ENCODE measurements around the gene LMOD1. TPM values are rescaled to one million over a fixed set of nuclear protein-coding genes. Genes with fewer than 3 reads are reported as not detected.
"Not testable (repeated sequence)": the region's sequence is repeated elsewhere in the genome, so short reads cannot be mapped to it uniquely, and the experiment has no call there.

LMOD1 gene
- total RNA-seq, 2 donors from 2014 or later: 638 to 761 TPM

- no peak for ATAC-seq (ENCODE audit: insufficient number of reproducible peaks, low FRiP score, low read depth)
- Histone ChIP-seq H3K4me1 (ENCODE audit: control insufficient read depth in 1 of 2, low read depth in 2 of 2) (peaks cover 67 to 93% of the 10 kb centered on the region in 2 donors), H3K9me3 (no peaks in the 10 kb centered on the region), H3K27ac (peak overlapping the region; percentile 97 to 99), H3K4me3 (no peak overlapping the region), H3K36me3 (peaks cover 24% of the 10 kb centered on the region), H3K27me3 (replicated peaks; ENCODE audit: insufficient read depth) (no peaks in the 10 kb centered on the region)
- DNase-seq (ENCODE audit: low spot score): no peak
- no peak for TF ChIP-seq CTCF (IDR thresholded peaks at IDR 0.05)
These were observed 41.0 kb downstream of the LMOD1 start for GRCh38 chr1:201905234-201905890.

GRCh38 chr1:201904579-201904978 is 41.8 kb downstream of the LMOD1 start:
- Histone ChIP-seq H3K9me3 (no peaks in the 10 kb centered on the region), H3K4me1 (ENCODE audit: control insufficient read depth in 1 of 2, low read depth in 2 of 2) (peaks cover 71 to 93% of the 10 kb centered on the region in 2 donors), H3K4me3 (no peak overlapping the region), H3K27me3 (replicated peaks; ENCODE audit: insufficient read depth) (no peaks in the 10 kb centered on the region), H3K27ac (peak overlapping the region; percentile 97 to 99), H3K36me3 (peaks cover 26% of the 10 kb centered on the region)
- peak; percentile 63 for DNase-seq (ENCODE audit: low spot score)
- peak; percentile 62 for ATAC-seq (ENCODE audit: insufficient number of reproducible peaks, low FRiP score, low read depth)
- TF ChIP-seq CTCF (IDR thresholded peaks at IDR 0.05): no peak

- peak; percentile 54 for DNase-seq (ENCODE audit: low spot score)
- Histone ChIP-seq H3K27me3 (replicated peaks; ENCODE audit: insufficient read depth) (no peaks in the 10 kb centered on the region), H3K9me3 (no peaks in the 10 kb centered on the region), H3K4me3 (no peak overlapping the region), H3K36me3 (peaks cover 29% of the 10 kb centered on the region), H3K4me1 (ENCODE audit: control insufficient read depth in 1 of 2, low read depth in 2 of 2) (peaks cover 66 to 93% of the 10 kb centered on the region in 2 donors), H3K27ac (peak overlapping the region; percentile 97 to 99)
- peak; percentile 47 for ATAC-seq (ENCODE audit: insufficient number of reproducible peaks, low FRiP score, low read depth)
- no peak for TF ChIP-seq CTCF (IDR thresholded peaks at IDR 0.05)
These were observed 43.2 kb downstream of the LMOD1 start for GRCh38 chr1:201903135-201903534.

- no peak for DNase-seq (ENCODE audit: low spot score)
These were observed 44.1 kb downstream of the LMOD1 start for GRCh38 chr1:201902198-201902597.

GRCh38 chr1:201901036-201901435 is 45.3 kb downstream of the LMOD1 start:
- peaks cover 43% of the 10 kb centered on the region for H3K36me3 ChIP-seq
- DNase-seq (ENCODE audit: low spot score); ATAC-seq (ENCODE audit: insufficient number of reproducible peaks, low FRiP score, low read depth); H3K4me3 ChIP-seq; H3K9me3 ChIP-seq; H3K27me3 ChIP-seq (replicated peaks; ENCODE audit: insufficient read depth): not testable (repeated sequence)
- peak overlapping the region; percentile 93 to 96 for H3K27ac ChIP-seq
- H3K4me1 ChIP-seq (ENCODE audit: control insufficient read depth in 1 of 2, low read depth in 2 of 2): peaks cover 69 to 93% of the 10 kb centered on the region in 2 donors

More at GRCh38 chr1:201902198-201902597, 44.1 kb downstream of the LMOD1 start:
- TF ChIP-seq CTCF (IDR thresholded peaks at IDR 0.05): no peak
- Histone ChIP-seq H3K4me3 (no peak overlapping the region), H3K9me3 (no peaks in the 10 kb centered on the region), H3K4me1 (ENCODE audit: control insufficient read depth in 1 of 2, low read depth in 2 of 2) (peaks cover 72 to 93% of the 10 kb centered on the region in 2 donors), H3K27me3 (replicated peaks; ENCODE audit: insufficient read depth) (no peaks in the 10 kb centered on the region), H3K36me3 (peaks cover 39% of the 10 kb centered on the region), H3K27ac (peak overlapping the region; percentile 97 to 99)
- ATAC-seq (ENCODE audit: insufficient number of reproducible peaks, low FRiP score, low read depth): no peak

Measured in thoracic aorta (tissue), 2 donors.